ENCODE results near the gene ANKMY1. TPM values are rescaled to one million over a fixed set of nuclear protein-coding genes. Genes with fewer than 3 reads are reported as not detected.

ANKMY1 gene
- total and polyA plus RNA-seq, 3 donors from 2014 or later = 57.3 to 92.5 (median 75.7) TPM

GRCh38 chr2:240465765-240466578, 91.8 kb downstream of the ANKMY1 start:
- DNase-seq = no peak
- Histone ChIP-seq H3K4me3 (no peak overlapping the region), H3K27ac (no peak overlapping the region), H3K4me1 (no peaks in the 10 kb centered on the region), H3K27me3 (no peaks in the 10 kb centered on the region), H3K9me3 (no peaks in the 10 kb centered on the region), H3K36me3 (ENCODE audit: low read depth, missing control alignments) (no peaks in the 10 kb centered on the region)
- no peak for TF ChIP-seq CTCF (IDR thresholded peaks at IDR 0.05)
- no peak for TF ChIP-seq POLR2A (IDR thresholded peaks at IDR 0.05)
- intact Hi-C loops (cut with DNase I; ENCODE audit: low total_unique reads) = no loop called here
- WGBS, 2 donors = 66 to 75% methylated on average over 20 to 25 of the region's 28 CpGs

- Histone ChIP-seq H3K9me3 (no peaks in the 10 kb centered on the region), H3K27me3 (no peaks in the 10 kb centered on the region), H3K36me3 (ENCODE audit: low read depth, missing control alignments) (no peaks in the 10 kb centered on the region), H3K27ac (no peak overlapping the region), H3K4me1 (no peaks in the 10 kb centered on the region), H3K4me3 (no peak overlapping the region)
- TF ChIP-seq CTCF (IDR thresholded peaks at IDR 0.05) = no peak
- TF ChIP-seq POLR2A (IDR thresholded peaks at IDR 0.05) = no peak
- intact Hi-C loops (cut with DNase I; ENCODE audit: low total_unique reads) = no loop called here
- WGBS, 2 donors = 91 to 98% methylated on average over 9 to 18 of the region's 22 CpGs
- DNase-seq = no peak
Observed at GRCh38 chr2:240465268-240465764, 92.5 kb downstream of the ANKMY1 start.

- Histone ChIP-seq H3K36me3 (ENCODE audit: low read depth, missing control alignments) (no peaks in the 10 kb centered on the region), H3K27me3 (no peaks in the 10 kb centered on the region), H3K27ac (no peak overlapping the region), H3K4me3 (no peak overlapping the region), H3K4me1 (no peaks in the 10 kb centered on the region), H3K9me3 (no peaks in the 10 kb centered on the region)
- TF ChIP-seq CTCF (IDR thresholded peaks at IDR 0.05) (no peak), POLR2A (IDR thresholded peaks at IDR 0.05) (no peak)
- DNase-seq = no peak
- intact Hi-C loops (cut with DNase I; ENCODE audit: low total_unique reads) = no loop called here
- 87 to 93% methylated on average over 8 to 38 of the region's 43 CpGs for WGBS, 2 donors
Observed at GRCh38 chr2:240464514-240465241, 93.1 kb downstream of the ANKMY1 start.

GRCh38 chr2:240463866-240464481, 93.8 kb downstream of the ANKMY1 start:
- Histone ChIP-seq H3K27ac (no peak overlapping the region), H3K4me1 (no peaks in the 10 kb centered on the region), H3K4me3 (no peak overlapping the region), H3K36me3 (ENCODE audit: low read depth, missing control alignments) (no peaks in the 10 kb centered on the region), H3K27me3 (no peaks in the 10 kb centered on the region), H3K9me3 (no peaks in the 10 kb centered on the region)
- TF ChIP-seq CTCF (IDR thresholded peaks at IDR 0.05) (no peak), POLR2A (IDR thresholded peaks at IDR 0.05) (no peak)
- intact Hi-C loops (cut with DNase I; ENCODE audit: low total_unique reads) = no loop called here
- DNase-seq = peak; percentile 14
- WGBS, 2 donors = 89 to 96% methylated on average over 9 to 21 of the region's 21 CpGs

Data from testis (tissue), 3 donors.